Osteoblast (primary cell): Measurements from ENCODE around the gene LRRFIP1. TPM values are rescaled to one million over a fixed set of nuclear protein-coding genes. Genes with fewer than 3 reads are reported as not detected.
A peak's percentile ranks its signal among the peaks of the same experiment; 100 is the strongest.

Experiments
- DNase-seq: peaks from one replicate; pipeline ENCODE4 v3.0.0; 2011; ENCODE audit warnings: low spot score, mixed read lengths; ENCODE audit not compliant: insufficient read length; ENCODE audit errors: missing footprints
- H2AFZ ChIP-seq: 2 replicates; pipeline ENCODE4 v1.6.0; 2011; ENCODE audit warnings: mild to moderate bottlenecking, low read length
- H3K27ac ChIP-seq: 2 replicates; pipeline ENCODE4 v1.5.1; 2011; ENCODE audit warnings: mild to moderate bottlenecking, low read depth, low read length, moderate library complexity
- H3K27me3 ChIP-seq: 2 replicates; pipeline ENCODE4 v1.6.0; 2012; ENCODE audit warnings: mild to moderate bottlenecking, control low read depth, inconsistent platforms, low read length, moderate library complexity; ENCODE audit not compliant: insufficient read depth
- H3K36me3 ChIP-seq: 2 replicates; pipeline ENCODE4 v1.5.1; 2011; ENCODE audit warnings: mild to moderate bottlenecking, low read length, control low read depth, moderate library complexity; ENCODE audit not compliant: insufficient read depth
- H3K4me1 ChIP-seq: 2 replicates; pipeline ENCODE4 v1.5.1; 2011; ENCODE audit warnings: mild to moderate bottlenecking, low read length, control low read depth, moderate library complexity; ENCODE audit not compliant: insufficient read depth
- H3K4me2 ChIP-seq: 2 replicates; pipeline ENCODE4 v1.6.0; 2011; ENCODE audit warnings: mild to moderate bottlenecking, low read length; ENCODE audit not compliant: insufficient read depth
- H3K4me3 ChIP-seq: fragments of 200-600 bp; sonication (generic); 3 replicates; pipeline ENCODE4 v1.5.1; 2012; ENCODE audit warnings: mild to moderate bottlenecking, low read length, inconsistent platforms; ENCODE audit not compliant: insufficient read depth
- H3K79me2 ChIP-seq: 2 replicates; pipeline ENCODE4 v1.6.0; 2012; ENCODE audit warnings: mild to moderate bottlenecking, low read length, control low read depth, inconsistent platforms; ENCODE audit not compliant: insufficient read depth
- H3K9me3 ChIP-seq: 2 replicates; pipeline ENCODE4 v1.5.1; 2011; ENCODE audit warnings: low read depth, low read length, control low read depth
- H4K20me1 ChIP-seq: 2 replicates; pipeline ENCODE4 v1.6.0; 2012; ENCODE audit warnings: mild to moderate bottlenecking, low read length, control low read depth; ENCODE audit not compliant: insufficient read depth
- CTCF ChIP-seq: IDR thresholded peaks from 2 replicates; pipeline ENCODE4 v1.5.1; 2011; ENCODE audit warnings: mild to moderate bottlenecking, low read depth, low read length, moderate library complexity; ENCODE audit errors: extremely low read depth
- total RNA-seq: library from RNA; depleted of rRNA; stranded (reverse); fragments of >200 nt; gene quantifications from 2 replicates; pipeline ENCODE4 v1.2.3, GENCODE V29; 2012

LRRFIP1 gene
- total RNA-seq, 1 donor: 51.8 TPM

- no peak overlapping the region for H3K27ac ChIP-seq
- DNase-seq: no peak
- H3K9me3 ChIP-seq: no peaks in the 10 kb centered on the region
- H3K79me2 ChIP-seq: peaks cover 42% of the 10 kb centered on the region
- H4K20me1 ChIP-seq: no peaks in the 10 kb centered on the region
- TF ChIP-seq CTCF: no peak
- H3K36me3 ChIP-seq: peaks cover 5% of the 10 kb centered on the region
- no peak overlapping the region for H2AFZ ChIP-seq
- H3K4me3 ChIP-seq: no peak overlapping the region
- no peak overlapping the region for H3K4me2 ChIP-seq
- no peaks in the 10 kb centered on the region for H3K27me3 ChIP-seq
- peaks cover 23% of the 10 kb centered on the region for H3K4me1 ChIP-seq
Measured at GRCh38 chr2:237725661-237726060, 98.3 kb downstream of the LRRFIP1 start.

- peaks cover 46% of the 10 kb centered on the region for H3K79me2 ChIP-seq
- peaks cover 5% of the 10 kb centered on the region for H3K36me3 ChIP-seq
- no peak overlapping the region for H3K4me2 ChIP-seq
- H3K4me3 ChIP-seq: no peak overlapping the region
- H3K9me3 ChIP-seq: no peaks in the 10 kb centered on the region
- H3K27ac ChIP-seq: peak overlapping the region; percentile 5
- peak; percentile 72 for DNase-seq
- H4K20me1 ChIP-seq: no peaks in the 10 kb centered on the region
- no peak overlapping the region for H2AFZ ChIP-seq
- peaks cover 27% of the 10 kb centered on the region for H3K4me1 ChIP-seq
- no peak for TF ChIP-seq CTCF
- no peaks in the 10 kb centered on the region for H3K27me3 ChIP-seq
Measured at GRCh38 chr2:237726401-237726830, 99.0 kb downstream of the LRRFIP1 start.

- Histone ChIP-seq H3K4me1 (peaks cover 37% of the 10 kb centered on the region), H3K4me3 (no peak overlapping the region), H3K9me3 (no peaks in the 10 kb centered on the region), H3K79me2 (peaks cover 43% of the 10 kb centered on the region), H3K27ac (peak overlapping the region; percentile 43), H2AFZ (no peak overlapping the region), H4K20me1 (no peaks in the 10 kb centered on the region), H3K27me3 (no peaks in the 10 kb centered on the region), H3K36me3 (no peaks in the 10 kb centered on the region), H3K4me2 (no peak overlapping the region)
- DNase-seq: peak; percentile 71
- no peak for TF ChIP-seq CTCF
Measured at GRCh38 chr2:237727363-237727762, 100.0 kb downstream of the LRRFIP1 start.

- H3K27ac ChIP-seq: peak overlapping the region; percentile 84
- peaks cover 44% of the 10 kb centered on the region for H3K4me1 ChIP-seq
- DNase-seq: peak; percentile 88
- H4K20me1 ChIP-seq: no peaks in the 10 kb centered on the region
- no peaks in the 10 kb centered on the region for H3K36me3 ChIP-seq
- peaks cover 49% of the 10 kb centered on the region for H3K79me2 ChIP-seq
- no peaks in the 10 kb centered on the region for H3K9me3 ChIP-seq
- no peak for TF ChIP-seq CTCF
- peak overlapping the region; percentile 77 for H3K4me2 ChIP-seq
- H3K27me3 ChIP-seq: no peaks in the 10 kb centered on the region
- peak overlapping the region; percentile 8 for H3K4me3 ChIP-seq
- H2AFZ ChIP-seq: no peak overlapping the region
Measured at GRCh38 chr2:237729681-237730475, 102.5 kb downstream of the LRRFIP1 start.
